Skin of body (tissue), 2 donors: Measurements from ENCODE around the gene RNF121. TPM values are rescaled to one million over a fixed set of nuclear protein-coding genes. Genes with fewer than 3 reads are reported as not detected.

Experiments used
- DNase-seq: peaks from one replicate; lab custom pipeline; 2025; lab: John Stamatoyannopoulos, UW
- total RNA-seq: library from RNA; depleted of rRNA; stranded (reverse); fragments of >200 nt; gene quantifications from one replicate; pipeline ENCODE4 v1.2.3, GENCODE V29; 2014

The RNF121 gene
- total RNA-seq, 1 donor from 2014 or later = 23.7 TPM

GRCh38 chr11:71987521-71987920 lies 58.7 kb downstream of the RNF121 start:
- no peak for DNase-seq

- DNase-seq = peak; percentile 64
These were observed 59.2 kb downstream of the RNF121 start for GRCh38 chr11:71988050-71988449.

- DNase-seq = no peak
These were observed 61.9 kb downstream of the RNF121 start for GRCh38 chr11:71990701-71991100.

GRCh38 chr11:71991494-71991893 lies 62.6 kb downstream of the RNF121 start:
- DNase-seq = no peak

- DNase-seq = no peak
These were observed 63.4 kb downstream of the RNF121 start for GRCh38 chr11:71992136-71992730.

- no peak for DNase-seq
These were observed 65.9 kb downstream of the RNF121 start for GRCh38 chr11:71994786-71995185.

GRCh38 chr11:71995726-71996291 lies 67.0 kb downstream of the RNF121 start:
- DNase-seq = no peak

- no peak for DNase-seq
These were observed 67.7 kb downstream of the RNF121 start for GRCh38 chr11:71996517-71996916.

GRCh38 chr11:71996946-71997345 lies 68.1 kb downstream of the RNF121 start:
- DNase-seq = no peak

GRCh38 chr11:71997594-71997993 lies 68.7 kb downstream of the RNF121 start:
- DNase-seq = no peak

GRCh38 chr11:71998061-71998460 lies 69.2 kb downstream of the RNF121 start:
- no peak for DNase-seq

GRCh38 chr11:71998649-71999310 lies 69.9 kb downstream of the RNF121 start, which contains the start of gene IL18BP:
TSS of gene IL18BP (plus strand) at chr11:71998909. CDS start at chr11:71999985, 1,076 bp downstream.
- no peak for DNase-seq

- no peak for DNase-seq
These were observed 70.5 kb downstream of the RNF121 start for GRCh38 chr11:71999362-71999761.

- no peak for DNase-seq
These were observed 71.0 kb downstream of the RNF121 start for GRCh38 chr11:71999798-72000197.

GRCh38 chr11:72000202-72000867 lies 71.5 kb downstream of the RNF121 start:
- no peak for DNase-seq

GRCh38 chr11:72001285-72001684 lies 72.4 kb downstream of the RNF121 start:
- DNase-seq = no peak

GRCh38 chr11:72001834-72002591 lies 73.2 kb downstream of the RNF121 start:
- peak; percentile 56 for DNase-seq

GRCh38 chr11:72002841-72003775 lies 74.3 kb downstream of the RNF121 start:
- no peak for DNase-seq

- no peak for DNase-seq
These were observed 74.9 kb downstream of the RNF121 start for GRCh38 chr11:72003776-72004171.
